COLO668 (cell line): ENCODE measurements around the gene PTPN23.
"Not testable (repeated sequence)": the region's sequence is repeated elsewhere in the genome, so short reads cannot be mapped to it uniquely, and the experiment has no call there.

Source experiments
- DNase-seq: peaks from one replicate; lab custom pipeline; 2025; ENCODE audit not compliant: unreplicated experiment; lab: John Stamatoyannopoulos, UW

PTPN23 gene

DNA sequence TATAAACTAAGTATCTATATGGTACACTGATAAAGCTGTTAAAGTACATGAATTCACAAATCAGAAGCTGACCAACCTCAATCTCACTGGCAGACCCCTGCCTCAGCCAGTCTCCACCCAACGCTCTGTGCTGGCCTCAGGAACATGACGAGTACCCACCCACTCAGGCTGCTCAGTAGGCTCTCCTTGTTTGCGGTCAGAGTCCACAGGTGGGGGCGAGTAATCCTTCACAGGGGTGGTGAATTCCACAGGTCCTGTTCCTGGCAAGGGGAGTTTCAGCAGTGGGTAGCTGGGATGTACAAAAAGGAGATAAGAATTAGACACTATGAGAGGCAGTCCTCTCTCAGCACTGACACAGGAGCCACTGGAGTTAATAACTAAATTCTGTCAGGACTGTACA is 54.0 kb downstream of the PTPN23 start:
- no peak for DNase-seq

DNA sequence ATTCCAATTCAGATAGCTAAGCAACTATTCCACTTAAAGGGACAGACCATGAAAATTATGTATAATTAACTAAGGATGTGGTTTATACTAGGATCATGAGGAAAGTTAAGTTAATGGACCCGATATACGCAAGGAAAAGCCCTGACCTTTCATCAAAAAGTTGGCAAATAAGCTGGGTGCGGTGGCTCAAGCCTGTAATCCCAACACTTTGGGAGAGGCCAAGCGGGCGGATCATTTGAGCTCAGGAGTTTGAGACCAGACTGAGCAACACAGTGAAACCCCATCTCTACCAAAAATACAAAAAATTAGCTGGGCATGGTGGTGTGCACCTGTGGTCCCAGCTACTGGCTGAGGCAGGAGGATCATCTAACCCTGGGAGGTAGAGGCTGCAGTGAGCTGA is 55.4 kb downstream of the PTPN23 start:
- no peak for DNase-seq

DNA sequence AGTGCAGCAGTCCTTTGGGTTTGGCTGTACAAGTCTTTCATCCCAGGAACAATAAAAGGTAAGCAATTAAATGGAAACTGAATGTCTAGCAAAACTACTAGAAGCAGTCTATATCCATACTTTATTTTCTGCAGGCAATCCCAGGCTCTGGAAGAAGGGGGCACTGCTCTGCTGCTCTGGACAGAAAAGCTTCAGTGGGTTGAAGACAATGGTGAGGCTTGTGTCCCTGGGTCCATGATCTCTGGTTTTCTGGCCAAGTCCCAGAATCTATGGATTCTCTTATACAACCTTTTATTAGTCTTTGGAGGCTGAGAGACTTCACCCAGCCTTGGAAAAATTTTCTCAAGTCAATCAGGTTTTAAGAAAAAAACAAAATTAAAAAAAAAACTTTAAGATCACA is 59.3 kb downstream of the PTPN23 start:
- no peak for DNase-seq

DNA sequence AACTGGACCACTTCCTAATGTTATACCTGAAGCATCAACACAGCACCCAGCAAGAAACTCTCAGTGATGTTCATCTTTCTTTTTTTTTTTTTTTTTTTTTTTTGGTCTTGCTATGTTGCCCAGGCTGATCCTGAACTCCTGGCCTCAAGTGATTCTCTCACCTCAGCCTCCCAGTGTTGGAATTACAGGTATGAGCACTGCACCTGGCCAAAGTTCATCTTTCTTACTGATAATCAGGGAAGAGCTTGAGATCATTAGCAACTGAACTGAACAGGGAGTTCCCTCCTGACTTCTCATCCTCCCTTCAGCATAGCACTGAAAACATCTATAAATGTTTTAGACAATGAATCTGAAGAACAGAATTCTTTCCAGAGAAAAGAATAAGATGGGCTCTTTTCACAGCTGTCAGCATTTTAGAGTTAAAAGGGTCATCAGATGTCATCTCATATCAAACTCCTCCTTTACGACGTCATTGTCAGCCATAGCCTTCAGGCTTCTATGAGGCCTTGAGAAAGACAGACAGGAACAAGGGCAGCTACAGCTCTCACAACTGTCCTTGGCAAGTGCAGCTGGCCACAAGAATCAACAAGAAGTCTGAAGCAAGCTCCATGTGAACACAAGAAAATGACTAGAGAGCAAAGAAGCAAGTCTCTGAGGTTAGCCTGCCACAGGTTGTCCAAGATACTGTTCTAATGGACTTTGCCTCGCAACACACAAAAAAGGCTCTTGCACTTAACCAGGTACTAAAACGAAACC is 61.2 kb downstream of the PTPN23 start:
- DNase-seq = no peak

DNA sequence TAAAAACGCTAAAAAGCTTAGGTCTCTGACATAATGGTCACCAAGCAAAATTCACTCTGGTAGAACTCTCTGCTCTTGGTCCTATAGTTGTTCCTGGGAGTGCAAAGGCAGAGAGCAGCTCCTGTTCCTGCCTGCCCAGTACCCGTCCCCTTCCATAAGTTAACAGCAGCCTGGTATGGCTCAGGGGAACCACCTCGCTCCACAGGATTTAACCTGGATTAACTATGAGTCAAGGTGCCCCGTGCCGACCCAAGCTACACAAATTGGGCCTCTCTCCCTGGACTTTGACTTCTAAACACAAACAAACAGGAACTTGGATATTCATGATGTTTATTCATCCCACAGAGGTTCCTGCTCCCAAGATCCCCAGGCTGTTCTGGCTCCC is 62.8 kb downstream of the PTPN23 start:
- DNase-seq = no peak

DNA sequence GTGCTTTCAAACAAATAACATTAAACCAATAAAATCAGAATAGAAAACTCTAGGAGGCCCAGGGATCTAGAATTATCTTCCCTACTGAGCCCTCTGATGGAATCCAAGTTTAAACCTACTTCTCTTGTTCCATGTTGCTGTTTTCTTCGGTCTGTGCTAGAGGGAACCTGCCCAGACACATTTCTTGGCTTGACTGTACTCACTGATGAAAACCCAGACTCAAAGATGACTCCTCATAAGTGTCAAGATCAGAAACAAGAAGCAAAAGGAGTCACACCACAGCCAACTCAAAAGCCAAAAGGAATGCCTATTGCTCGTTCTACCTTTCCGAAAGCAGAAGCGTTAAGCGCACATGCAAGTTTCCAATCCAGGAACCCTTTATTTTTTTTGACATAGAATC is 63.3 kb downstream of the PTPN23 start:
- DNase-seq = no peak

DNA sequence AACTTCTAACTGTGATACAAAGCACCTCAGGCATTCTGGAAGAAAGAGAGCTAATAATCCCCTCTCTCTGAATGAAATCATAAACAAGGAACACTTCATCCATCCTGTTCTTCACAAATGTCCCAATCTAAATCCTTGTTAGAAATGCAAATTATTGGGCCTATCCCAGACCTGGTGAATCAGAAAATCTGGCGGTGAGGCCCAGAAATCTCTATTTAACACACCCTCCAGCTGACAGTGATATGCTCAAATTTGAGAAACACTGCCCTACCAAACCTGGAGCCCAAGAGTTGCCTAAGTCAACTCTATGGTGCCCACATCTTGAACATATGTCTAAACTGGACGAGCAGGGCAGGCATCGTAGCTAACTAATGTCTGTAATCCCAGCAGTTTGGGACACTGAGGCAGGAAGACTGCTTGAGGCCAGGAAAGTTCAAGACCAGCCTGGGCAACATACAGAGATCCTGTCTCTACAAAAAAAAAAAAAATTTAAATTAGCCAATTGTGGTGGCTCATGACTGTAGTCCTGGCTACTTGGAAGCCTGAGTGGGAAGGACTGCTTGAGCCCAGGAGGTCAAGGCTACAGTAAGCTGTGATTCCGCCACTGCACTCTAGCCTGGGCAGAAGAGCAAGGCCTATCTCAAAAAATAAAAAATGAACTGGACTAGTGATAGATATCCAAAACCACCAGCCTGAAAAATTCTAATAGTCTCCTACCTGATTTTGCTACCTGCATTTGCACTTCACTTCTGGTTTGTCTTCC is 71.8 kb downstream of the PTPN23 start:
- no peak for DNase-seq

DNA sequence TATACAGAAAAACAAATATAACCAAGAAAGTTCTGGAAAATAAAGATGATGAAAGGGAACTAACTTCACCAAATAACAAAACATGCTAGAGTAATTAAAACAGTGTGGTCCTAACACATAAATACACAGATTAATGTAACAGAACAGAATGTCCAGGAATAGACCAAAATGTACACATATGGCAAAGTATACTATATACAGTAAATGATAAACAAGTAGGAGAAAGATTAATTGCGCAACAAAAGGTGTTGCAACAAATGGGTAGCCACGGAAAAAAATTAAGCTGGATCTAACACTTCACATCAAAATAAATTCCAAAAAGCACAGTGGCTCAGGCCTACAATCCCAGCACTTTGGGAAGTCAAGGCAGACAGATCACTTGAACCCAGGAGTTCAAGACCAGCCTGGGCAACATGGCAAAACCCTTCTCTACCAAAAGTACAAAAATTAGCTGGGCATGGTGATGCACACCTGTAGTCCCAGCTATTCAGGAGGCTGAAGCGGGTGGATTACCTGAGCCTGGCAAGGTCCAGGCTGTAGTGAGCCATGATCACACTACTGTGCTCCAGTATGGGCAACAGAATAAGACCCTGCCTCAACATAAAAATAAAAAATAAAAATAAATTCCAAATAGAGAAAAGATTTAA is 75.1 kb downstream of the PTPN23 start:
- no peak for DNase-seq

DNA sequence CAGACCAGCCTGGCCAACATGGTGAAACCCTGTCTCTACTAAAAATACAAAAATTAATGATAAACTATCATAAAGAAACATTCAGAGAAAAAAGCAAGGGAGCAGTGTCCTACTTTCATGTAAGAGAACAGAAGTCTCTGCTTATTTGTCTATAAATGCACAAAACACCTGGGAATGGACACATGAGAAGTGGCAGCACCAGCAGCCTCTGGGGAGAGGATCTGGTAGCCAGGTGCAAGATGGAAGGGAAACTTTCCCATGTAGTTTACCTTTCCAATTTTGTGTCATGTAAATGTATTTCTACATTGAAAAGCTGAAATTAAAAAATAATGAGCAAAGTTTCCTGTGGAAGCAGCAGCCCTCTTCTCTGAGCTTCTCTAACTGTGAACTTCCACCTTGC is 76.2 kb downstream of the PTPN23 start:
- no peak for DNase-seq

DNA sequence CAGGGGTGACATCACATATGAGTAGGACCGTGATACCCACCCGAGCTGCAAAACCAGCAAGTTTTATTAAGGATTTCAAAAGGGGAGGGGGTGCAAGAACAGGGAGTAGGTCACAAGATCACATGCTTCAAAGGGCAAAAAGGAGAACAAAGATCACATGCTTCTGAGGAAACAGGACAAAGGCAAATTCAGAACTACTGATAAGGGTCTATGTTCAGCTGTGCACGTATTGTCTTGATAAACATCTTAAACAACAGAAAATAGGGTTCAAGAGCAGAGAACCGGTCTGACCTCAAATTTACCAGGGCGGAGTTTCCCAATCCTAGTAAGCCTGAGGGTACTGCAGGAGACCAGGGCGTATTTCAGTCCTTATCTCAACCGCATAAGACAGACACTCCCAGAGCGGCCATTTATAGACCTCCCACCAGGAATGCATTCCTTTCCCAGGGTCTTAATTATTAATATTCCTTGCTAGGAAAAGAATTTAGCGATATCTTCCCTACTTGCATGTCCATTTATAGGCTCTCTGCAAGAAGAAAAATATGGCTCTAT is 78.8 kb downstream of the PTPN23 start:
- DNase-seq = not testable (repeated sequence)
